ENCODE measurements around the gene TNK2.
"Not testable (repeated sequence)": the region's sequence is repeated elsewhere in the genome, so short reads cannot be mapped to it uniquely, and the experiment has no call there.

Gene TNK2

GRCh38 chr3:195916291-195916690, 7.9 kb upstream of the TNK2 start:
- DNase-seq: no peak

GRCh38 chr3:195914648-195915473, 6.5 kb upstream of the TNK2 start:
- DNase-seq: peak; percentile 93

- not testable (repeated sequence) for DNase-seq
These were observed 5.8 kb upstream of the TNK2 start for GRCh38 chr3:195914146-195914545.

GRCh38 chr3:195913382-195913781, 5.0 kb upstream of the TNK2 start:
- no peak for DNase-seq

GRCh38 chr3:195911946-195912270, 3.6 kb upstream of the TNK2 start:
- DNase-seq: no peak

- DNase-seq: no peak
These were observed 2.9 kb upstream of the TNK2 start for GRCh38 chr3:195911041-195911945.

GRCh38 chr3:195910499-195910845, 2.1 kb upstream of the TNK2 start:
- no peak for DNase-seq

- DNase-seq: peak; percentile 93
These were observed 1.5 kb upstream of the TNK2 start for GRCh38 chr3:195909644-195910498.

GRCh38 chr3:195908694-195909581, 587 bp upstream of the TNK2 start:
- peak; percentile 32 for DNase-seq

- no peak for DNase-seq
These were observed 742 bp downstream of the TNK2 start for GRCh38 chr3:195907684-195907933.

GRCh38 chr3:195906865-195907683, 1.3 kb downstream of the TNK2 start:
- peak; percentile 87 for DNase-seq

- DNase-seq: peak; percentile 32
These were observed 2.1 kb downstream of the TNK2 start for GRCh38 chr3:195905970-195906864.

- no peak for DNase-seq
These were observed 4.0 kb downstream of the TNK2 start for GRCh38 chr3:195904368-195904767.

- no peak for DNase-seq
These were observed 4.4 kb downstream of the TNK2 start for GRCh38 chr3:195903950-195904290.

- not testable (repeated sequence) for DNase-seq
These were observed 5.7 kb downstream of the TNK2 start for GRCh38 chr3:195902634-195903033.

GRCh38 chr3:195901836-195902585, 6.3 kb downstream of the TNK2 start:
- DNase-seq: not testable (repeated sequence)

GRCh38 chr3:195900436-195901355, 7.7 kb downstream of the TNK2 start:
- DNase-seq: peak; percentile 48

GRCh38 chr3:195899701-195900435, 8.5 kb downstream of the TNK2 start:
- DNase-seq: no peak

Measured in CD4-positive, alpha-beta T cell treated with Interleukin-12 subunit alpha and Interleukin-12 subunit beta, for 1 hour (primary cell).